Measurements from ENCODE around the gene ZNF205.
"Not testable (repeated sequence)": the region's sequence is repeated elsewhere in the genome, so short reads cannot be mapped to it uniquely, and the experiment has no call there.

The ZNF205 gene

DNA sequence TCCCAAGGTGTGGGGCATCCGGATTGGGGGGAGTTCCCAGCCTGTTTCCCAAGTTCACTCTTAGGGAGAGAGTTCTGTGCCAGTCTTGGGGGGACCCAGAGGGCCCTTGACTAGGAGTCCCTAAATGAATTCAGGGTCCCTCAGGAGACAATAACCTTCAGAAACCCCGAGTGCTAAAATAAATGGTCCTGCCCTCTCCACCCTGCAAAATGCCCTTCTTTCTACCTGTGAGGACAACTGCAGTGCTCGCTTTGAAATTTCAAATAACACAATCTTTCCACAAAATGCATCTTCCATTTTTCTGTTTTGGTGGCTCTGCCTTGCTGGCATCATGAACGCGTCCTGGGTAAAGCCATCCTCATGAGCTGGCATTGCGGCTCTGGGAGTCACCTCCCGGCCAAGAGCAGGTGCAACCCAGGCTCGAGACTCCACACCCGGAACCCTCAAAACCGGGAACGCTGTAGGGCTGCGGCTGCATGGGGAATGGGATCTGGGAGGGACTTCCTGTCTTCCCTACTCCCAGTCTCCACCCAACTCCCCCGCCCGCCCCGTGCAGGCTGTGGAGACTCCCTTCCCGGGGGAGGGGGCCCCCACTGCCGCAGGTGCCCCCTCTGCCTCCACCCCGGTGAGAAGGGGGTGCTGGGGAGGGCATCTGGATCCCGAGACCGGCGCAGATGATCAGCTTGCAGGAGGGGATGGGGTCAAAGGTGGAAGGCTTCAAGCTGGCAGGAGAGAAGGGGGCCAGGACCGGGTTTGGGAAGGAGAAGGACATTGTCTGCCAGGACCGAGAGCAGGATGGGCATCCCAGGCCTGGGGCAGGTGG is at the start of gene ZNF205:
Gene ZNF205, plus strand, starts transcription at position 529 of the 823 bp plus-strand sequence. CDS start 845 bp downstream, outside the sequence.
- peak; percentile 83 for DNase-seq (ENCODE audit: low spot score)

DNA sequence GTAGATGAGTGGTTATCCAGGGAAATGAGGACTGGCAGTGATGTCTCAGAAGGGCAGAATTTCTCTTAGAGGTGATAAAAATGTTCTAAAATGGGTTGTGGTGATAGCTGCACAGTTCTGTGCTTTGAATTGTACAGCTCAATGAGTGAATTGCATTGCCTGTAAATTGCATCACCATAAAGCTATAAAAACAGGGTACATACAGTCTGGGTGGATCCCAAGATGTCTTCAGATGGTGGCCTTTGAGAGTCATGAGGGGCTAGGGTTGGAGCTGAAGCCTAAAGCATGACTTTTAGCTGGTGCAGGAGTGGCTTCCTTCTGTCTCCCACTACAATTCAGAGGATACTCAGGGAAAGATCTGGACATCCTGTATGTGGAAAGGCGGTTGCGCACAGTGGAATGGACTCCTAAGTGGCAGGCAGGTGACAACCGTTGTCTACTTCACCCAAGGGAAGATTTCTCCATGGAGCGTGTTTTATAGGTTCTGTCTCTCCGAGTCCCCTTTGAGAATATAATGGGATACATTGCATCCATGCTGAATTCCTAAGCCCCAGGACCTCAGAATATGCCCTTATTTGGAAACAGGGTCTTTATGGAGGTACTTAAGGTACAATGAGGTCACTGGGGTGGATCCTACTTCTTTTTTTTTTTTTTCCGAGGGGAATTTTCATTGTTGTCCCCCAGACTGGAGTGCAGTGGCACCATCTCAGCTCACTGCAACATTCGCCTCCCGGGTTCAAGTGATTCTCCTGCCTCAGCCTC is 48.6 kb upstream of the ZNF205 start:
- no peak for DNase-seq (ENCODE audit: low spot score)

DNA sequence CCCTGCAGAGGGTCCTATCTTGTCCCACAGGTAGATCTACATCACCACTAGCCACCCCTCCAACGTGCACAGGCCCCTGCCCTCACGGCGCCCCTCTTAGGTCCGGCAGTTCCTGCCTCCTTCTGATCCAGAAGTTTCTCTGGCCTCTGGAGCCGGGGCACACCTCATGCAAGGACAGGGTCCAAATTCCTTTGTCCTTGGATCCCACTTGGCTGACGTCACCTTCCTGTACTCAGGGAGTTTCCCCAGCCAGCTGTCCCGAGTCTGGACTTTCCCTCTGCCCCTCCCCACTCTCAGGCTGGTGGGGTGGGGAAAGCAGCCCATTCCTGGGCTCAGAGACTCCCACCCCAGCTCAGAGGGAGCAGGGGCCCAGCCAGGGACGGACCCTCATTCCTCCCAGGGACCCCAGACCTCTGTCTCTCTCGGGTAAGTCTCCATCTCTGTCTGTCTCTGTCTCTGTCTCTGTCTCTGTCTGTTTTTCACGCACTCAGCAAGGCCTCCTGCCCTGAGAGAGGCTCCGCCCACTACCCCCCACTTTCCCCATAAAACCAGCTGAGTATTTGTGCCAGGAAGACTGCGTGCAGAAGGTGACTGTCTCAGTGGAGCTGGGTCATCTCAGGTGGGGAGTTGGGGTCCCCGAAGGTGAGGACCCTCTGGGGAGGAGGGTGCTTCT is 47.2 kb upstream of the ZNF205 start, which contains the start of gene IL32:
Gene IL32, plus strand, starts transcription at position 572 of the 673 bp plus-strand sequence. CDS start 172 bp downstream, outside the sequence.
- DNase-seq (ENCODE audit: low spot score) = no peak

DNA sequence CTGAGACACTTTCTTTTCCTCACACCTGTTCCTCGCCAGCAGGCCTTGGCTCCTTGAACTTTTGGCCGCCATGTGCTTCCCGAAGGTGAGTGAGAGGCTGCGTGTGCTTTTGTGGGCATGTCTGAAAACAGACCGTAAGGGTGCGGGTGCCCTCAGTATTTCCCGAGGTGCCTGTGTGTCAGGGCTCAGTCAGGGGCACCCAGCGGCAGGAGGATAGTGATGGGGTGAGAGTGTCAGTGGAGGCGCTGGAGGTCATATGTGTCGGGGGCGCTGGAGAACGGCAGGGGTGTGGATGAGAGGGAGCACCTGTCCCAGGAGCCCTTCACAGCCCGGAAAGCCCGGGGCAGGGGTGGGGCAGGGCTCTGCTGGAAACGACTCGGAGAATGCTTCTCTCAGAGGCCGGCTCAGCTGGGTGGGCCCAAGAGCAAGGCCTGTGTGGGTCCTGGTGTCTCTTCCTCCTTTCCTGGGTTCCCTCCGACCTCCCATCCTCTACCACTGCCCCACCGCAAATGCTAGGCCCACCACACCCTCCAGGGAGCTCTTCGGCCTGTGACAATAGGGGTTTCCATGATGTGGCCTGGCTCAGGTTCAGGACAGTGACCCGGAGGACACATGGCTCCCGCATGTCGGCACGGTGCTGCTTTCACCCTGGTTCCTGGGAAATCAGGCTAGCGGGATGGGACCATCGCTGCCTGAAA is 46.5 kb upstream of the ZNF205 start:
- DNase-seq (ENCODE audit: low spot score) = no peak

DNA sequence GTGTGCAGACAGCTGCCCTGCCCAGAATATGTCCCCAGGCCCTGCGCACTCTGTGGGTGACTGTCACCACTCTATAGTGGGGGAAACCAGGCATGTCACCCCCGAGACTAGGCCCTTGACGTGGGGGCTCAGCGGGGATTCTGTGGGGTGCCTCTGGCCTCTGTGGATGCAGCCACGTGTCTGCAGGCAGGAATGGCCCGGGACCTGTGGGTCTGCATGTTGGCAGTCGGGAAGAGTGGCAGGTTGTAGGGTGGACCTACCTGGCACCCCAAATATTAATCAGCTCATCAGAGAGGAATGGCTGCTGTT is 46.0 kb upstream of the ZNF205 start:
- DNase-seq (ENCODE audit: low spot score) = no peak

DNA sequence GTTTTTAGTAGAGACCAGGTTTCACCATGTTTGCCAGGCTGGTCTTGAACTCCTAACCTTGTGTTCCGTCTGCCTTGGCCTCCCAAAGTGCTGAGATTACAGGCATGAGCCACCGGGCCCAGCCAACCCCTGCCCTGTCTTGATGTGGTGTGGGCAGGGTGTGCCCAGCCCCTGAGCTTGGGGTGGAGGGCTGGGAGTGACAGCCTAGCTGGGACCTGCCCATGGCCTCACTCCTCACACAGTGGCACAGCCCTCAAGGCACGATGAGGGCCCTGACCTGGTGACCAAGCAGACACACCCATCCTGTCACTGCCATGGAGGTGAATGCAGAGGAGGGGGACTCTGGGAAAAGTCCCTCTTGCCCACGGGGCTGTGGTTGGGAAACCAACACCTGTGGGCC is 43.9 kb upstream of the ZNF205 start:
- DNase-seq (ENCODE audit: low spot score) = no peak

DNA sequence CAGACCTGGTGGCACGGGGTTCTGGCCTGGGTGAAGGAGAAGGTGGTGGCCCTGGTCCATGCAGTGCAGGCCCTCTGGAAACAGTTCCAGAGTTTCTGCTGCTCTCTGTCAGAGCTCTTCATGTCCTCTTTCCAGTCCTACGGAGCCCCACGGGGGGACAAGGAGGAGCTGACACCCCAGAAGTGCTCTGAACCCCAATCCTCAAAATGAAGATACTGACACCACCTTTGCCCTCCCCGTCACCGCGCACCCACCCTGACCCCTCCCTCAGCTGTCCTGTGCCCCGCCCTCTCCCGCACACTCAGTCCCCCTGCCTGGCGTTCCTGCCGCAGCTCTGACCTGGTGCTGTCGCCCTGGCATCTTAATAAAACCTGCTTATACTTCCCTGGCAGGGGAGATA is 43.2 kb upstream of the ZNF205 start:
- not testable (repeated sequence) for DNase-seq (ENCODE audit: low spot score)

DNA sequence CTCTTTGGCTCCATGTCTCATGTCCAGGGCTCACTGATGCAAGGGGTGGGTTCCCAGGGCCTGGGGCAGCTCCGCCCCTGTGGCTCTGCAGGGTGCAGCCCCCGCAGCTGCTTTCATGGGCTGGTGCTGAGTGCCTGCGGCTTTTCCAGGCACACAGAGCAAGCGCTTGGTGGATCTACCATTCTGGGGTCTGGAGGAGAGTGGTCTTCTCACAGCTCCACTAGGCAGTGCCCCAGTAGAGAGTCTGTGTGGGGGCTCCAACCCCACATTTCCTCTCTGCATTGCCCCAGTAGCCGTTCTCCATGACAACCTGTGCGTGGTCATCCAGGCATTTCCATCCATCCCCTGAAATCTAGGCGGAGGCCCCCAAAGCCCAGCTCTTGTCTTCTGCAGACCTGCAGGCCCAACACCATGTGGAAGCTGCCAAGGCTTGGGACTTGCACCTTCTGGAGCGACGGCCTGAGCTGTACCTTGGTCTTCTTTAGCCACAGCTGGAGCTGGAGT is 41.7 kb upstream of the ZNF205 start:
- DNase-seq (ENCODE audit: low spot score) = no peak

DNA sequence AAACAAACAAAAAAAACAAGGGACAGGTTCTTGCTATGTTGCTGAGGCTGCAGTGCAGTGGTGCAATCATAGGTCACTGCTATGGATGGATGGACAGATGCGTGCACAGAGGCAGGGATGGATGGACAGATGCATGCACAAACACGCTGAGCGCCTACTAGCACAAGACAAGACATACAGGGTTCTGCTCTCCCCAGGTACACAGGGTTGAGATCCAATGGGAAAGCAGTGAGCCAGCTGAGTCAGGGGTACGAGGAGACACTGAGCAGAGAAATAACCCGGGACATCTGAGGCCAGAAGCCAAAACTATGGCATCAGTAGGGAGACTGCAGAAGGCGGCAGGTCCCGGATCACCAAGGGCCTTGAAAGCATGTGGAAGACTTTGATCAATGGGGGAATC is 40.7 kb upstream of the ZNF205 start:
- no peak for DNase-seq (ENCODE audit: low spot score)

DNA sequence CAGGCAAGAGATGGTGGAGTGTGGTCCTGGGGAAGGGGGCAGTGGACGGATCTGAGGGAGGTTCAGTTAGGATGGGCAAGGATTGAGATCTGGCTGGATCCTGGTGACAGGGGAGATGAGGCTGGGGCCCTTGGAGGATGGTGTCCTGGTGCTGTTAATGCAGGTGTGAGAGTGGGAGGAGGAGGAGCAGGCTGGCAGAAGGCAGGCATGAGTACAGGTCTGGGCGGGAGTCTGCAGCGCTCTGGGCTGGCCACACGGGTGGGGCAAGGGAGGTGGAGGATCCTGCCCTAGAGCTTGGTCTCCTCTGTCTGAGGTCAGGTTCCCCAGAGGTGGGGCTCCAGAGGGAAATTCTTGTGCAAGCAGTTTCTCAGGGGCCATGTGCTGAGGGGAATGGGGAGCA is 40.2 kb upstream of the ZNF205 start:
- not testable (repeated sequence) for DNase-seq (ENCODE audit: low spot score)

DNA sequence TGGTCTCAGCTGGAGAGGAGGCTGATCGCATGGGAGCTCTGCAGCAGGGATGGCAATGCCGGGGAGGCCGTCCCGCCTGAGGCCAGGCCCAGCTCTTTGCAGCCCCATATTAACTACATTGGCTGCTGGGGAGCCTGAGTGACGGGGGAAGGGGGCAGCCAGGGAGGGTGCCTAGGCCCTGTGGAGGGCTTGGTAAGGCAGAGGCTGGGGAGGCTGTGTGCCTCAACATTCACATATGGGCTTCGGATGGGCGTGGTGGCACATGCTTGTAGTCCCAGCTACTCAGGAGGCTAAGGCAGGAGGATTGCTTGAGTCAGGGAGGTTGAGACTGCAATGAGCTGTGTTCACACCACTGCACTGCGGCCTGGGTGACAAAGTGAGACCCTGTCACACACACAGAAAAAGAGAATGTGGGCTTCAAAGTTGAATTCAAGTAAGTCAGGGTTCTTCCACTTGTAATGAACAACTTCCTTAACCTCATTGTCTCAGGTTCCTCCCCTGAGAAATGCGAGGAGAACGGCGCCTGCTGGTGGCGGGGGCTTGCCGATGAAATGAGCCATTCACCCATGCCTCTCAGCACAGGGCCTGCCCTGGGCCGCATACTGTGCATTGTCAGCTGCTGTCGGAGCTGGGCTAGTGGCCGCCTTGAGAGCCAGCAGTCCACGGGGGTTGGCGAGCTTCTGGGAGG is 39.7 kb upstream of the ZNF205 start:
- DNase-seq (ENCODE audit: low spot score) = not testable (repeated sequence)

DNA sequence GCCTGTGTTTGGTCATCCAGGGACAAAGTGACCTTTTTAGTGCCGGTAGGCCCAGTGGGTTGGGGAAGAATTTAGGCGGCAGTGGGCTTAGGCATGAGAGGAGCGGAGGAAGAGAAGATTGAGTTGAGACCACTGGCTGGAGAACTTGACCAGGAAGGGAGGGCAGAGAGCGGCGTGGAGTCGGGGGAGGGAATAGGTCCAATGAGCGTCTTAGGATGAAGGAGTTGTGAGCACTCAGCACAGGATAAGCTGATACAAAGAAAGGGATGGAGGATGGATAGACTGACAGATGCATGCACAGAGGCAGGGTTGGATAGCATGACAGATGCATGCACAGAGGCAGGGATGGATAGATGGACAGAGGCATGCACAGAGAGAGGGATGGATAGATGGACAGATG is 38.9 kb upstream of the ZNF205 start:
- DNase-seq (ENCODE audit: low spot score) = no peak

DNA sequence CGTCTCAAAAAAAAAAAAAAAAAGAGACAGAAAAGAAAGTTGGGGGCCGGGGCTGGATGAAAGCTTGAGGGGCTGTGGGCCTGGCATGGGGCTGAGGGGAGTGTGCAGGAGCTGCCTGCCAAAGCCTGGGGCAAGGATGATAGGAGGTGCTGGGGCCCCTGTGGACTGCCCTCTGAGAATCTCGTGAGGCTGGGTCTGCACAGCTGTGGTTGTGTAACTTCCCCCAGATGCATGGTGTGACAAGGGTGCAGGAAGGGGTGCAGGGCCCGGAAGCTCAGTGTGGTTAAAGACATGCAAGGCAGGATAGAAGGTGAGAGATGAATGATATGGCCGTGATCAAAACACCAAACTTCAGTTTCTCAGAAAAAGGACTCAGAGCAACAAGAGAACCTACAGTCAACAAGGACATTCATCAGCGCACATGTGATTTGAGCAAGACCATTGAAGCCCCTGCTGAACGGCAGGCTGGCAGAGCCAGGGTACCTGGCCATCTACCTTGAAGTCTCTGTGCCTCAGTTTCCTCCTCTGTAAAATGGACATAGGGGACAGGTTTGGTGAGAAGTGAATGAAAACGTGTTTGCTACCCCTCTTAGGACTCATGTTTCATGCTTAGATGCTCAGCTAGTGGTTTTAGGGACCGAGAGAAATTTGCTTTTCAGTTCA is 37.4 kb upstream of the ZNF205 start:
- DNase-seq (ENCODE audit: low spot score) = no peak

DNA sequence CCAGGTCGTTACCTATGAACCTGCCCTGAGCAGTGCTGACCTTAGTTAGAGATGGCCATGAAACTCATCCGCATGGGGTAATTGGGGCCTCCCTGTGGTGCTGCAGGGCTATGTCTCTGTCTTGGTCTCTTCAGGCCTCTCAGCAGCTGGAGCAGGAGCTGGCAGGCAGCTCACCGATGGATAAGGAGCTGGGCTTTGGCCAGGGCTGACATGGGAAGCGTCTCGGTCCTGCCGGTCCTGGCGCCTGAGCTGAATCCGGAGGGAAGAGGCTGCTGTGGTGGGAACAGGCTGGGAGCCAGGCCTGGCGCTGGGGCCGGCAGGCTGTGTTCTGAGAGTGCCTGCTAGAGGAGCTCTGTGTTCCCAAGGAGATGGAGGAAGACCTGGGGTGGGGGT is 36.9 kb upstream of the ZNF205 start:
- no peak for DNase-seq (ENCODE audit: low spot score)

DNA sequence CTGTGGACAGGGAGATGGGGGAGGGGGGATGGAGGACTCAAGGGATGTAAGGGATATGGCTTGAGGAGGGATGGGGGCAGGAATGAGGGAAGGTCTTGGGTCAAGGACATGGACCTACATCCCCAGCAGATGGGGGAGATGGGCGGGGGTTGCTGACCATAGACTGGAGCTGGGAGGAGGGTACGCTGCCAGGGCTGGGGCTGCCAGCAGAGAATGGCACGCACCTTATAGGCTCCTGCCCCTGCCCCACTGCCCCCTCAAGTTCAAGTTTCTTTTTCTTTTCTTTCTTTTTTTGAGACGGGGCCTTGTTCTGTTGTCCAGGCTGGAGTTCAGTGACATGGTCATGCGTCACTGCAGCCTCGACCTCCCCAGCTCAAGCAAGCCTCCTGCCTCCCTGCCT is 36.4 kb upstream of the ZNF205 start:
- DNase-seq (ENCODE audit: low spot score) = not testable (repeated sequence)

DNA sequence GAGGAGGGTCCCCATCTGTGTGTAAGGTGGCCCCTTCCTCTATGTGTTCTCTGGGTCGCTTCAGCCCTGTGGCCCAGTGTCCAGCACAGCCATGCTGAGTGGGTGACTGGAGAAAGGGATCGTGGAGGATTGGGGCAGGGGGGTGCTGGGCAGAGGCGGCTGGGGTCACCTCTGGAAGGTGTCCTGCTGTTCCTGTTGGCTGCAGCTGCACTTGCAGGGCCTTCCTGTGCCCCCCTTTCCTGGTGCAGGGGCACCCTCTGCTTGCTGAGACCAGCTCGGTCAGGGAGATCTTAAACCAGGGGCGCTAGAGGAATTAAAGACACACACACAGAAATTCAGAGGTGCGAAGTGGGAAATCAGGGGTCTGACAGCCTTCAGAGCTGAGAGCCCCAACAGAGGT is 35.8 kb upstream of the ZNF205 start:
- DNase-seq (ENCODE audit: low spot score) = no peak

DNA sequence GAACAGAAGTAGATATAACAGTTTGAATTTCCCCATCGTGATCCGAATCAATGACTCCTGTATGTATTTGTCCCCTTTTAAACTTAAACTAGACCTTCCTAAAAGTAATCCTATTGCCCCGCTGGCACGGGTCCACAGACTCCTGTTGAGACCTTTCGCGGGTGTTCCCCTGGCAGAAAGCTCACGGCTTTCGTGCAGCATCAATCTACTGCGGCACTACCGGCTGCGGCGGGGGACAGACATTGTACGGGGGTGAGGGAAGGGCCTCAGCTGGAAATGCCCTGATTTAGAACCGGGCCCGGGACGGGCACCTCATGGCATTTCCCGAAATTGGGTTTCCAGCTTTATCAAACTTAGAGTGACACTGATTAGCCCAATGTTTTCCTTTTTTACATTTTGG is 32.4 kb upstream of the ZNF205 start:
- DNase-seq (ENCODE audit: low spot score) = no peak

DNA sequence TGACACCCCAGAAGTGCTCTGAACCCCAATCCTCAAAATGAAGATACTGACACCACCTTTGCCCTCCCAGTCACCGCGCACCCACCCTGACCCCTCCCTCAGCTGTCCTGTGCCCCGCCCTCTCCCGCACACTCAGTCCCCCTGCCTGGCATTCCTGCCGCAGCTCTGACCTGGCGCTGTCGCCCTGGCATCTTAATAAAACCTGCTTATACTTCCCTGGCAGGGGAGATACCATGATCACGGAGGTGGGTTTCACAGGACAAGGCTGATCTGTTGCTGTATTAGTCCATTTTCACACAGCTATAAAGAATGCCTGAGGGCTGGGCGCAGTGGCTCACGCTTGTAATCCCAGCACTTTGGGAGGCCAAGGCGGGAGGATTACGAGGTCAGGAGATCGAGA is 30.4 kb upstream of the ZNF205 start:
- not testable (repeated sequence) for DNase-seq (ENCODE audit: low spot score)

DNA sequence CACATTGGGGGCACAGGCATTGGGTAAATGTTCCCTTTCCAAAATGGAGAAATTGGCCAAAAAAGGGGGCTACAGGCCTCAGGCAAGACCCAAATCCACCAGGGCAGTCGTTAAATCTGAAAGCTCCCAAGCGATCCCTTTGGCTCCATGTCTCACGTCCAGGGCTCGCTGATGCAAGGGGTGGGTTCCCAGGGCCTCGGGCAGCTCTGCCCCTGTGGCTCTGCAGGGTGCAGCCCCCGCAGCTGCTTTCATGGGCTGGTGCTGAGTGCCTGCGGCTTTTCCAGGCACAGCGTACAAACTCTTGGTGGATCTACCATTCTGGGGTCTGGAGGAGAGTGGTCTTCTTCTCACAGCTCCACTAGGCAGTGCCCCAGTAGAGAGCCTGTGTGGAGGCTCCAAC is 29.0 kb upstream of the ZNF205 start:
- not testable (repeated sequence) for DNase-seq (ENCODE audit: low spot score)

DNA sequence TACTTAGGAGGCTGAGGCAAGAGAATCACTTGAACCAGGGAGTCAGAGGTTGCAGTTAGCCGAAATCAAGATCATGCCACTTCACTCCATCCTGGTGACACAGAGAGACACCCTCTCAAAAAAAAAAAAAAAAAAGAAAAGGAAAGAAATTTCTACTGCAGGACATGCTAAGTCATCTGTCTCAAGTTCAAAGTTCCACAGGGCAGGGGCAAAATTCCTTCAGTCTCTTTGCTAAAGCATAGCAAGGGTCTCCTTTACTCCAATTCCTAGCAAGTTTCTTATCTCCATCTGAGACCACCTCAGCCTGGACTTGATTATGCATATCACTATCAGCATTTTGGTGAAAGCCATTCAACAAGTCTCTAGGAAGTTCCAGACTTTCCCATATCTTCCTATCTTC is 27.9 kb upstream of the ZNF205 start:
- DNase-seq (ENCODE audit: low spot score) = no peak
